ENCODE measurements around the gene SMYD2.
A peak's percentile ranks its signal among the peaks of the same experiment; 100 is the strongest.

DNA sequence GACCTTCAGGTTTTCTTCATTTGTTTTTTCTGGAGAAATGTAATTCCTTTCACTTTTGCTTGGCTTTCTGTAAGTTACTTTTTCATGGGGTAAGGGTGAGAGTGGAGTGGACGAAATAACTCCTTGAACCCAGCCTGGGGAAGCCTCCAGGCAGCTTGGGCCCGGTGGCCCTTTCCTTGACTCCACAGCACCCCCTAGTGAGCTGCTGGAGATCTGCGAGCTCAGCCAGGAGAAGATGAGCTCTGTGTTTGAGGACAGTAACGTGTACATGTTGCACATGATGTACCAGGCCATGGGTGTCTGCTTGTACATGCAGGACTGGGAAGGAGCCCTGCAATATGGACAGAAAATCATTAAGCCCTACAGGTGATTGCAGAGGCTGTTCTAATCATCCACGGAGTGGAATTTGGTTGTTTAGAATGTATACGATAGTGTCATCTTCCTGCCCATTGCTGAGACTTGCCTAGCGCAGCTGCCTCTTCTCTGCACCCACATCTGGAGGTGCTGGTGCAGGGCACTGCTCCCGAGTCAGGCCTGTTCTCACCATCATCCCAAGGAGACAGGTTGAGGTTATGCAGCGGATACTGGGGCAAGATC is 51.0 kb downstream of the SMYD2 start:
- TF ChIP-seq, protein P1, sequence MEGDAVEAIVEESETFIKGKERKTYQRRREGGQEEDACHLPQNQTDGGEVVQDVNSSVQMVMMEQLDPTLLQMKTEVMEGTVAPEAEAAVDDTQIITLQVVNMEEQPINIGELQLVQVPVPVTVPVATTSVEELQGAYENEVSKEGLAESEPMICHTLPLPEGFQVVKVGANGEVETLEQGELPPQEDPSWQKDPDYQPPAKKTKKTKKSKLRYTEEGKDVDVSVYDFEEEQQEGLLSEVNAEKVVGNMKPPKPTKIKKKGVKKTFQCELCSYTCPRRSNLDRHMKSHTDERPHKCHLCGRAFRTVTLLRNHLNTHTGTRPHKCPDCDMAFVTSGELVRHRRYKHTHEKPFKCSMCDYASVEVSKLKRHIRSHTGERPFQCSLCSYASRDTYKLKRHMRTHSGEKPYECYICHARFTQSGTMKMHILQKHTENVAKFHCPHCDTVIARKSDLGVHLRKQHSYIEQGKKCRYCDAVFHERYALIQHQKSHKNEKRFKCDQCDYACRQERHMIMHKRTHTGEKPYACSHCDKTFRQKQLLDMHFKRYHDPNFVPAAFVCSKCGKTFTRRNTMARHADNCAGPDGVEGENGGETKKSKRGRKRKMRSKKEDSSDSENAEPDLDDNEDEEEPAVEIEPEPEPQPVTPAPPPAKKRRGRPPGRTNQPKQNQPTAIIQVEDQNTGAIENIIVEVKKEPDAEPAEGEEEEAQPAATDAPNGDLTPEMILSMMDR (IDR thresholded peaks at IDR 0.05): peak in 2 of 3 experiments; percentile 66 to 73
- no peak for TF ChIP-seq POLR2A (IDR thresholded peaks at IDR 0.05)

Measured in testis (tissue), 2 donors.